Activated CD8-positive, alpha-beta T cell treated with anti-CD3 and anti-CD28 coated beads for 36 hours (primary cell): Measurements from ENCODE around the gene CEMP1. TPM values are rescaled to one million over a fixed set of nuclear protein-coding genes. Genes with fewer than 3 reads are reported as not detected.
A peak's percentile ranks its signal among the peaks of the same experiment; 100 is the strongest.
"Not testable (repeated sequence)": the region's sequence is repeated elsewhere in the genome, so short reads cannot be mapped to it uniquely, and the experiment has no call there.

Experiments used
- ATAC-seq: fragments of 200-7000 bp; cut with Tn5 transposase; one replicate; pipeline ENCODE4 v1.10.0; 2021; ENCODE audit warnings: mild to moderate bottlenecking, moderate library complexity
- CTCF ChIA-PET: fragments of 350-600 bp; sonication (Branson Sonifier 250); formaldehyde crosslinking; loops from one replicate; lab custom pipeline; 2021; ENCODE audit warnings: antibody characterized with exemption; lab: Charles Lee
- POLR2A ChIA-PET: fragments of 350-600 bp; sonication (Branson Sonifier 250); formaldehyde crosslinking; loops from one replicate; lab custom pipeline; 2021; ENCODE audit warnings: antibody characterized with exemption; lab: Charles Lee
- DNase-seq: peaks from one replicate; pipeline ENCODE4 v3.0.0-alpha.2; 2020
- H3K27ac Mint-ChIP-seq: one replicate; pipeline ENCODE4 v1.8.0; 2021; ENCODE audit warnings: mild to moderate bottlenecking, mixed read lengths
- H3K27me3 Mint-ChIP-seq: one replicate; pipeline ENCODE4 v1.8.0; 2021; ENCODE audit warnings: mixed read lengths
- H3K36me3 Mint-ChIP-seq: one replicate; pipeline ENCODE4 v1.8.0; 2021; ENCODE audit warnings: low read depth, mixed read lengths
- H3K4me1 Mint-ChIP-seq: one replicate; pipeline ENCODE4 v1.8.0; 2021; ENCODE audit warnings: low read depth, mixed read lengths
- H3K4me3 Mint-ChIP-seq: one replicate; pipeline ENCODE4 v1.8.0; 2021; ENCODE audit warnings: mild to moderate bottlenecking, moderate library complexity, mixed read lengths
- H3K9me3 Mint-ChIP-seq: one replicate; pipeline ENCODE4 v1.8.0; 2021; ENCODE audit warnings: mixed read lengths
- intact Hi-C: fragments of 100-400 bp; cut with micrococcal nuclease; formaldehyde crosslinking; loops from one replicate; pipeline ENCODE4 v1.10.0; 2022
- total RNA-seq, 2 experiments: library from RNA; stranded (reverse); gene quantifications; one replicate each; pipeline ENCODE4 v1.2.3, GENCODE V29; 2021
- TF ChIP-seq, protein P1 (sequence below): fragments of 200-600 bp; IDR thresholded peaks from one replicate; pipeline ENCODE4 v1.8.0; 2022; ENCODE audit warnings: antibody characterized with exemption, mild to moderate bottlenecking

Gene CEMP1, protein sequence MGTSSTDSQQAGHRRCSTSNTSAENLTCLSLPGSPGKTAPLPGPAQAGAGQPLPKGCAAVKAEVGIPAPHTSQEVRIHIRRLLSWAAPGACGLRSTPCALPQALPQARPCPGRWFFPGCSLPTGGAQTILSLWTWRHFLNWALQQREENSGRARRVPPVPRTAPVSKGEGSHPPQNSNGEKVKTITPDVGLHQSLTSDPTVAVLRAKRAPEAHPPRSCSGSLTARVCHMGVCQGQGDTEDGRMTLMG
- total RNA-seq: not detected

DNA sequence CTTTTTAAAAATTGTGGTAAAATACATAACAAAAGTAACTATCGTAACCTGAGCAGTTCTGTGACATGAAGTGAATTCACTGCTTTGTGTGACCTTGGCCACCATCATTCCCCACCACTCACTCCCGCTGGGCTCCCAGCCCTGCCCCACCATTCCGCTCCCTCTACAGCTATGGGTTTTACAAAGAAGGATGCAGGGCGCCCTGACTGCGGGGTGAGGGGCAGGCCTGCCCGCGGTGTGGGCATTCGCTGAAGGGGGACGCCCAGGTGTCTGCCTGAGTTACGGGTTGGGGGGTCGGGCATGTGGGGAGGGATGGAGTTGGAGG lies at the start of gene CEMP1:
TSS of gene CEMP1 (minus strand) at position 38 of the 325 bp plus-strand sequence. CDS start 335 bp downstream, outside the sequence.
- no peak for DNase-seq
- intact Hi-C loops: loop anchor here (10.0 kb wide), 1 partner anchor 53 kb away; no protein-coding TSS in a partner anchor
- Mint-ChIP-seq H3K27ac (peak within 1 kb of the TSS; percentile 98), H3K36me3 (no peaks in the 10 kb centered on the region), H3K4me3 (peak within 1 kb of the TSS; percentile 88), H3K27me3 (no peaks in the 10 kb centered on the region), H3K9me3 (no peaks in the 10 kb centered on the region), H3K4me1 (peaks cover 12% of the 10 kb centered on the region)
- ChIA-PET CTCF (no interaction called here), POLR2A (interaction anchor here (3.3 to 3.7 kb wide), 3 partner anchors 10 to 378 kb away, joined by 13 to 67 read pairs (median 26); partner anchors contain the start of genes AMDHD2 and ATP6V0C)
- TF ChIP-seq, protein P1, sequence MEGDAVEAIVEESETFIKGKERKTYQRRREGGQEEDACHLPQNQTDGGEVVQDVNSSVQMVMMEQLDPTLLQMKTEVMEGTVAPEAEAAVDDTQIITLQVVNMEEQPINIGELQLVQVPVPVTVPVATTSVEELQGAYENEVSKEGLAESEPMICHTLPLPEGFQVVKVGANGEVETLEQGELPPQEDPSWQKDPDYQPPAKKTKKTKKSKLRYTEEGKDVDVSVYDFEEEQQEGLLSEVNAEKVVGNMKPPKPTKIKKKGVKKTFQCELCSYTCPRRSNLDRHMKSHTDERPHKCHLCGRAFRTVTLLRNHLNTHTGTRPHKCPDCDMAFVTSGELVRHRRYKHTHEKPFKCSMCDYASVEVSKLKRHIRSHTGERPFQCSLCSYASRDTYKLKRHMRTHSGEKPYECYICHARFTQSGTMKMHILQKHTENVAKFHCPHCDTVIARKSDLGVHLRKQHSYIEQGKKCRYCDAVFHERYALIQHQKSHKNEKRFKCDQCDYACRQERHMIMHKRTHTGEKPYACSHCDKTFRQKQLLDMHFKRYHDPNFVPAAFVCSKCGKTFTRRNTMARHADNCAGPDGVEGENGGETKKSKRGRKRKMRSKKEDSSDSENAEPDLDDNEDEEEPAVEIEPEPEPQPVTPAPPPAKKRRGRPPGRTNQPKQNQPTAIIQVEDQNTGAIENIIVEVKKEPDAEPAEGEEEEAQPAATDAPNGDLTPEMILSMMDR: no peak
- no peak for ATAC-seq

DNA sequence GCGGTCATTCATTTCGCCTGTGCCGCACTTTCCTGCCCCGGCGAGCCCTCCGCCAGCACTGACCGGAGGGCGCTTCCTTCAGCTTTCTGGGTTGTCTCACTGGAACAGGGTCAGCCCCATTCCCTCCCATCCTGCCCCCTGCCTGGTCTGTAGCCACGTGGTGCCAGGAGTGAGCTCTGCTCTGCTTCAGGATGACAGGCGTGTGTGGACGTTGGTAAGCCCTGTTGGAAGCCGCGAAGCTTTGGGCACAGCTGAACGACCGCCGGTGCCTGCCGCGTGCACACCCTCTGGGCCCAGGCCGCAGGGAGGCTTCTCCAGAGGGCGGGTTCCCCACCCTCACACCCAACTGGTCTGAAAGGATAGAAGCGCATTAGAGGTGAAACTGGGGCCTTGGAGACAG lies 49.6 kb upstream of the CEMP1 start:
- H3K4me3 Mint-ChIP-seq, CTCF ChIA-PET, H3K9me3 Mint-ChIP-seq, H3K4me1 Mint-ChIP-seq, H3K27me3 Mint-ChIP-seq, DNase-seq, POLR2A ChIA-PET, H3K36me3 Mint-ChIP-seq, H3K27ac Mint-ChIP-seq, ATAC-seq: not testable (repeated sequence)
- intact Hi-C loops: loop anchor here (10.0 kb wide), 1 partner anchor 46 kb away; the partner anchor contains the start of genes CEMP1 and PDPK1

DNA sequence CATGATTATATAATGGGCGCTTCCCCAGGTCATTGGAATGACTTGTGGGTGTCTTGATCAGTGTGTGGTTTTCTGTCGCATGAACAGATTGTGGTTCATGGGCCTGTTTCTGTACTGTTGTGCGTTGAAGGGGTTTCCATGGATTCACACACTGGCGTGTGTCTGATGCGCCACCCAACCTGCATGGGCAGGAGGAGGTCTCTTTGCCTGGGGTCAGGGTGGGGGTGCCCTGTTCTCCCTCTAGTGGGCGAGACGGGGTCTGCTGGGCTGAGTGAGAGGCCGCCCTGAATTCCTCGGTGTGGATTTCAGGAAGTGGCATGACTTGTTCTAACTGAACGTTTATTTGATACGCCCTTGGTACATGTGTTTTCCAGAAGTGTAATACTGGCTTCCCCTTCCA lies 48.9 kb upstream of the CEMP1 start:
- H3K27ac Mint-ChIP-seq, POLR2A ChIA-PET, H3K36me3 Mint-ChIP-seq, CTCF ChIA-PET, H3K4me3 Mint-ChIP-seq, H3K4me1 Mint-ChIP-seq, DNase-seq, H3K9me3 Mint-ChIP-seq, H3K27me3 Mint-ChIP-seq: not testable (repeated sequence)
- ATAC-seq: peak; percentile 68
- intact Hi-C loops: loop anchor here (10.0 kb wide), 1 partner anchor 45 kb away; the partner anchor contains the start of genes CEMP1 and PDPK1

DNA sequence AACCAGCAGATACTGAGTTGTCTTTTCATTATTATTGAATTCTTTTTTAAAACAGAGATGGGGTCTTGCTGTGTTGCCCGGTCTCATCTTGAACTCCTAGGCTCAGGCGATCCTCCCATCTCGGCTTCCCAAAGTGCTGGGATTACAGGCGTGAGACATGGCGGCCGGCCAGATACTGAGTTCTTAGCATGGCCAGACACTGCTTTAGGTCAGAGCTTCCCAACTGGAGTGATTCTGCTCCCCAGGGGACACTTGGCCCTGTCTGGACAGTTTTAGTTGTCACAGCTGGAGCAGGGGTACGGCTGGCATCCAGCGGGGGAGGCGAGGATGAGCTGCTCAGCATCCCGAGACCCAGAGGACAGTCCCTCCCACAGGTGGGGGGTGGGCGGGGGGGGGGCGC lies 47.7 kb upstream of the CEMP1 start:
- intact Hi-C loops, CTCF ChIA-PET, H3K4me1 Mint-ChIP-seq, ATAC-seq, POLR2A ChIA-PET, DNase-seq, H3K36me3 Mint-ChIP-seq, H3K4me3 Mint-ChIP-seq, H3K9me3 Mint-ChIP-seq, H3K27ac Mint-ChIP-seq, H3K27me3 Mint-ChIP-seq: not testable (repeated sequence)

DNA sequence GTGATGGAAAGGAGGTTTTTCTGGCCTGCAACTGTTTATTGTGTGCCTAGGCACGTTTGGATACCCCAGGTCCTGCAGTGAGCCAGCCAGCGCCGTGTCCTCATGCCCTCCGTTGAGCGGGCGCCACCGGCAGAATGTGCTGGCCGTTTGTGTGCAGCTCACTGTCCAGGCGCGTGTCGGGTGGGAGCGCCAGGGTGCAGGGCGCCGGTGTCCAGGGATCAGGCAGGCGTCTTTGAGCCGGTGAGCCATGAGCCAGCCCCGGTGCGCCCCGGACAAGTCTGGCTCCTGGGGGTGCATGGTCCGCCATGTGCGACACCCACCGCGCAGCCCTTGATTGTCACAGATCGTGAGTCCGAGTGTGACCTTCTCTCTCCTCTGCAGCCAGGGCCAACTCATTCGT lies 45.8 kb upstream of the CEMP1 start:
- H3K36me3 Mint-ChIP-seq, H3K27ac Mint-ChIP-seq, H3K9me3 Mint-ChIP-seq, H3K27me3 Mint-ChIP-seq, CTCF ChIA-PET, POLR2A ChIA-PET, H3K4me1 Mint-ChIP-seq, DNase-seq, intact Hi-C loops, ATAC-seq, H3K4me3 Mint-ChIP-seq: not testable (repeated sequence)

DNA sequence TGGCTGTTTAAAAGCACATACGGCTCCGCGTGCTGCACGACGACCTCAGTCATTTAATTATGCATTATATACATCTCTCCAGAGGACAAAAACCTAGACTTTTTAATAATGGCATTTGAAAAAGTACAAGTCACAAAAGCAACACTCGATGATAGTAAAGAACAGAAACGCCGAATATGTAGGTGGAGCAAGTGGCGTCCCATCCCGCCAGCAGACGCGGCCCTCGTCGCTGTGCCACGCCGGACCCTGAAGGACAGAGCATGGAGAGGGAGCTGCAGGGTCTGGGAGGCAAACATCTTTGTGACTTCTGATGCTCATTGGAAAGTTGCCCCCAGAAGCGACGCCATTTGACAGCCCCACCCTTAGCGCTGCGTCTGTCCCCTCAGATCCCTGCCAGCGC lies 44.6 kb upstream of the CEMP1 start:
- CTCF ChIA-PET, POLR2A ChIA-PET, H3K4me3 Mint-ChIP-seq, H3K4me1 Mint-ChIP-seq, intact Hi-C loops, H3K27ac Mint-ChIP-seq, H3K27me3 Mint-ChIP-seq, H3K9me3 Mint-ChIP-seq, H3K36me3 Mint-ChIP-seq, DNase-seq, ATAC-seq: not testable (repeated sequence)

DNA sequence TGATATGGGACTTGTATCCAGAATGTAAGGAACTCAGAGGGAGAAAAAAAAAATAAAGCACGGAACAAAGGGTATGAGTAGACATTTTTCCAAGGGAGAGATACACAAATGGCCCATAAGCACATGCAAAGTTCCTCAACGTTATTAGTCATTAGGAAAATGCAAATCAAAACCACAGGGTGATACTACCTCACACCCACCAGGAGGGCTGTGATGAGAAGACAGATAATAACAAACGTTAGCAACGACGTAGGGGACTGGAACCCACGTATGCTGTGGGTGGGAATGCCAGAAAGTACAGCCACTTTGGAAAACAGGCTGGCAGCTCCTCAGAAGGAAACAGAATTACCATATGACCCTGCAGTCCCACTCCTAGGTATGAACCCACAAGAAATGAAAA lies 41.5 kb upstream of the CEMP1 start:
- H3K27ac Mint-ChIP-seq, H3K9me3 Mint-ChIP-seq, DNase-seq, CTCF ChIA-PET, H3K4me1 Mint-ChIP-seq, POLR2A ChIA-PET, H3K27me3 Mint-ChIP-seq, intact Hi-C loops, H3K36me3 Mint-ChIP-seq, H3K4me3 Mint-ChIP-seq: not testable (repeated sequence)
- ATAC-seq: peak; percentile 82

DNA sequence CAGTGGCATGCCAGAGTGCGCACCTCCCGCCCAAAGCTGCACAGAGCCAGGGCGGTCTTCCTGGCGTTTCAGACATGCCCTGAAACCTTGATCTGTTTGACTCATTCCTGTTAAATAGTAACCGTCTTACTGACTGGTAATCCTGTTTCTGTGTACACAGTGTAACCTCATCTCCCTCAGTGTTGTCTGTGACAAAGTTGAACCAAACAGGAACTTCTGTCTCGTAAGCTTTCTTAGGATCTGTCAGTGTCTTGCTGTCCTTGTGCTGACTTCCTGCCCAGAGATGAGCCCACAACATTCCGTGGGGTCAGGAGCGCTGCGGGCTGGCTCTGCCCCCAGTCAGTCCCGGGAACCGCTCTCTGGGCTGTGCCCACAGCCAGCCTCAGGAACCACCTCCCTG lies 37.4 kb upstream of the CEMP1 start:
- POLR2A ChIA-PET, H3K9me3 Mint-ChIP-seq, H3K4me1 Mint-ChIP-seq, H3K36me3 Mint-ChIP-seq, CTCF ChIA-PET, intact Hi-C loops, H3K27me3 Mint-ChIP-seq, ATAC-seq, H3K4me3 Mint-ChIP-seq, H3K27ac Mint-ChIP-seq, DNase-seq: not testable (repeated sequence)

DNA sequence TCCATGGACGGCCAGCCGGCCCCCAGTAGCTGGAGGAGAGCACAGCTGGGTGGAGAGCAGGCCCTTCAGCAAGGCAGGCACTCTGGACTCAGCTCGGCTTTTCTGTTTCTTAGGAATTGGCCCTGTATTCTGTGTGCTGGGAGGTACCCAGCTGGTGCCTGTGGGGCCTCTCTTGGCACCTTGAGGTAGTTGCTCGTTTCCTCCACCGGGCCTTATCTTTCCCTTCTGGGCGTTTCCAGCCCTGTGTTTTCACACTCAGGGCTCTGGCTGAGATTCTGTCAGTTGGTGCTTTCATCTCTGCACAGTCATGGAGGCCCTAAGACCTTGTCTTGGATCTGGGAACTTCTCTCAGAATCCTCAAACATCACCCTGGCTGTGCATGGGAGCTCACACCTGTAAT lies 36.3 kb upstream of the CEMP1 start:
- H3K4me3 Mint-ChIP-seq, H3K4me1 Mint-ChIP-seq, H3K27ac Mint-ChIP-seq, H3K36me3 Mint-ChIP-seq, ATAC-seq, intact Hi-C loops, H3K27me3 Mint-ChIP-seq, CTCF ChIA-PET, DNase-seq, H3K9me3 Mint-ChIP-seq, POLR2A ChIA-PET: not testable (repeated sequence)
